Measurements from ENCODE around the gene PRKCSH. TPM values are rescaled to one million over a fixed set of nuclear protein-coding genes. Genes with fewer than 3 reads are reported as not detected.

PRKCSH gene
- total RNA-seq, 2 experiments from 2014 or later, result 95.6 to 271 TPM

DNA sequence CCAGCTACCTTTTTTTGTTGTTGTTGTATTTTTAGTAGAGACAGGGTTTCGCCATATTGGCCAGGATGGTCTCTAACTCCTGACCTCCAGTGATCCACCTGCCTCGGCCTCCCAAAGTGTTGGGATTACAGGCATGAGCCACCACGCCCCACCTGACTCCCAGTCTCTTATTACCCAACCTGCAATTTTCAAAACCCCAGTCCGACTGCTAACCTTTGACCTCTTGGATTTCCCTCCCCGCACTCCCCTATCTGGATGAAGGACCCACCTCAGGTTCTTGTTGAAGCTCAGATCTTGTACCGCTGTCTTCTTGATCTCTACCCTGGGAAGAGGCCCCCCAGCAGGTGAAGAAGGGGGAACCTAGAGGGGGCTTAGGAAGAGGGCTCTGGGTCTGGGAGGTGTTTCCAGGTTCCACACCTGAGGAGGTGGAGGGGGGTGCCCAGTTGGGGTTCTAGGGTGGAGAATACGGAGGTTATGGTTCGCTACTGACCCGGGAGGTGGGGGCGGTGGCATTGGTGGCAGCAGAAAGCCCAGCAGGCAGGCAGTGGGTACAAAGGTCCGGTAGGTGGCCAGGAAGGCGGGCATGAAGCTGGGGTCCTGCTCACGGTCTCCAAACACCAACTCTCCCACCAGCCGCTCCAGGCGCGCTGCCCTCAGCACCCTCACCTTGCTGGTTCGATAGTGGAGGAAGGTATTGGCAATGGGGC lies 18.9 kb upstream of the PRKCSH start:
- H3K4me2 ChIP-seq (ENCODE audit: low read length), result no peak overlapping the region
- H3K9me3 ChIP-seq (ENCODE audit: low read length), result no peaks in the 10 kb centered on the region
- no peaks in the 10 kb centered on the region for H3K36me3 ChIP-seq (ENCODE audit: insufficient read depth, low read length)
- POLR2A ChIA-PET, result interaction anchor here (0.8 kb wide), 1 partner anchor 11 kb away, joined by 3 read pairs; no protein-coding TSS in a partner anchor
- H3K27ac ChIP-seq (ENCODE audit: low read depth, low read length, poor library complexity, severe bottlenecking), result no peak overlapping the region
- no peaks in the 10 kb centered on the region for H4K20me1 ChIP-seq (ENCODE audit: insufficient read depth, low read length)
- no peak for DNase-seq (ENCODE audit: low spot score)
- intact Hi-C loops (cut with micrococcal nuclease; ENCODE audit: unreplicated experiment), result no loop called here
- H3K79me2 ChIP-seq (ENCODE audit: insufficient read depth, low read depth, low read length), result no peaks in the 10 kb centered on the region
- BruUV-seq (replicated peaks), result no TSS peak
- no peak overlapping the region for H3K4me3 ChIP-seq (ENCODE audit: low read depth, low read length, poor library complexity, severe bottlenecking)
- no peaks in the 10 kb centered on the region for H3K9me2 ChIP-seq (ENCODE audit: insufficient read depth, low read length)
- CTCF ChIA-PET (ENCODE audit: unreplicated experiment), result no interaction called here
- TF ChIP-seq, protein P1, sequence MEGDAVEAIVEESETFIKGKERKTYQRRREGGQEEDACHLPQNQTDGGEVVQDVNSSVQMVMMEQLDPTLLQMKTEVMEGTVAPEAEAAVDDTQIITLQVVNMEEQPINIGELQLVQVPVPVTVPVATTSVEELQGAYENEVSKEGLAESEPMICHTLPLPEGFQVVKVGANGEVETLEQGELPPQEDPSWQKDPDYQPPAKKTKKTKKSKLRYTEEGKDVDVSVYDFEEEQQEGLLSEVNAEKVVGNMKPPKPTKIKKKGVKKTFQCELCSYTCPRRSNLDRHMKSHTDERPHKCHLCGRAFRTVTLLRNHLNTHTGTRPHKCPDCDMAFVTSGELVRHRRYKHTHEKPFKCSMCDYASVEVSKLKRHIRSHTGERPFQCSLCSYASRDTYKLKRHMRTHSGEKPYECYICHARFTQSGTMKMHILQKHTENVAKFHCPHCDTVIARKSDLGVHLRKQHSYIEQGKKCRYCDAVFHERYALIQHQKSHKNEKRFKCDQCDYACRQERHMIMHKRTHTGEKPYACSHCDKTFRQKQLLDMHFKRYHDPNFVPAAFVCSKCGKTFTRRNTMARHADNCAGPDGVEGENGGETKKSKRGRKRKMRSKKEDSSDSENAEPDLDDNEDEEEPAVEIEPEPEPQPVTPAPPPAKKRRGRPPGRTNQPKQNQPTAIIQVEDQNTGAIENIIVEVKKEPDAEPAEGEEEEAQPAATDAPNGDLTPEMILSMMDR (conservative IDR thresholded peaks at IDR 0.05; ENCODE audit: low read length), result no peak
- TF ChIP-seq EZH2phosphoT487 (IDR thresholded peaks at IDR 0.05; ENCODE audit: borderline replicate concordance, low read depth, low read length), result no peak
- no peak overlapping the region for H2AFZ ChIP-seq (ENCODE audit: low read length)
- peaks cover 16% of the 10 kb centered on the region for H3K4me1 ChIP-seq (ENCODE audit: insufficient read depth, low read length, poor library complexity, severe bottlenecking)

DNA sequence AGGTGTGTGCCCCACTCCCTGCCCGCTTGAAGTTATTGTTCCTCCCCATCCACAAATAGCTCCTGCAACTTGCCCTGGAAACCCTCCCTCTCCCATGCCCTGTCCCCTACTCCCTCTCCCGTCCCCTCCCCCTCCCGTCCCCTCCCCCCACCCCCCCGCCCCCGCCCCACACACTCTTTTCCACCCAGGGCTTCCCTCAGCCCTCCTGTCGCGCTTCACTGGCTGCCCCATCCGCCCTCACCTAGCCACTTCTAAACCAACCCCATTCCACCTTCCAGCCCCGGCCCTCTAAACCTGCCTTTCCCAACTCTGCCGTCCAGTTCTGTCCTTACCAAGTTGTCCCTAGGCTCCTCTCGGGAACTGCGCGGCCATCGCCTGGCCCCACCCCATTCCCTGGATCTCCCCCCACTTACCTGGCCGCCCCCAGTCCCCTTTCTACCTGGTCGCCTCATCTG lies 17.3 kb upstream of the PRKCSH start:
- H3K4me2 ChIP-seq (ENCODE audit: low read length), result peak overlapping the region; percentile 59

More for the DNA sequence above, 17.3 kb upstream of the PRKCSH start:
- Histone ChIP-seq H3K27ac (ENCODE audit: low read depth, low read length, poor library complexity, severe bottlenecking) (no peak overlapping the region), H3K9me2 (ENCODE audit: insufficient read depth, low read length) (no peaks in the 10 kb centered on the region), H3K4me3 (ENCODE audit: low read depth, low read length, poor library complexity, severe bottlenecking) (no peak overlapping the region), H3K36me3 (ENCODE audit: insufficient read depth, low read length) (no peaks in the 10 kb centered on the region), H4K20me1 (ENCODE audit: insufficient read depth, low read length) (no peaks in the 10 kb centered on the region), H3K9me3 (ENCODE audit: low read length) (no peaks in the 10 kb centered on the region), H2AFZ (ENCODE audit: low read length) (no peak overlapping the region), H3K79me2 (ENCODE audit: insufficient read depth, low read depth, low read length) (no peaks in the 10 kb centered on the region), H3K4me1 (ENCODE audit: insufficient read depth, low read length, poor library complexity, severe bottlenecking) (peaks cover 30% of the 10 kb centered on the region)
- intact Hi-C loops (cut with micrococcal nuclease; ENCODE audit: unreplicated experiment), result no loop called here
- TF ChIP-seq, protein P1 (conservative IDR thresholded peaks at IDR 0.05; ENCODE audit: low read length), result no peak
- TF ChIP-seq EZH2phosphoT487 (IDR thresholded peaks at IDR 0.05; ENCODE audit: borderline replicate concordance, low read depth, low read length), result no peak
- POLR2A ChIA-PET, result no interaction called here
- DNase-seq (ENCODE audit: low spot score), result no peak
- CTCF ChIA-PET (ENCODE audit: unreplicated experiment), result no interaction called here
- BruUV-seq (replicated peaks), result no TSS peak
